Right lobe of liver (tissue), 6 donors: ENCODE results near the gene SH3RF3. TPM values are rescaled to one million over a fixed set of nuclear protein-coding genes. Genes with fewer than 3 reads are reported as not detected.
A peak's percentile ranks its signal among the peaks of the same experiment; 100 is the strongest.

Source experiments
- ATAC-seq, 4 donors: fragments of 200-7000 bp; cut with Tn5 transposase; one replicate each; pipeline ENCODE4 v1.9.1; 2020; ENCODE audit warnings: mild to moderate bottlenecking in 4 of 4, moderate library complexity in 4 of 4
- DNase-seq, 3 donors: peaks; one replicate each; pipeline ENCODE4 v3.0.0-alpha.2; 2020
- H3K27ac ChIP-seq, 3 donors: fragments of 200-600 bp; one replicate each; pipeline ENCODE4 v1.8.0; 2022
- H3K27me3 ChIP-seq, 2 donors: fragments of 200-600 bp; one replicate each; pipeline ENCODE4 v1.8.0; 2022
- H3K36me3 ChIP-seq, 4 donors: fragments of 200-600 bp; sonication (generic) in 1 of 4; one replicate each; pipeline versions ENCODE4 v1.5.1 to v1.8.0; 2017 to 2022; ENCODE audit warnings: control low read depth in 1 of 4
- H3K4me1 ChIP-seq, 4 donors: fragments of 200-600 bp; sonication (generic) in 1 of 4; one replicate each; pipeline versions ENCODE4 v1.5.1 to v1.8.0; 2017 to 2022; ENCODE audit warnings: control low read depth in 1 of 4
- H3K4me3 ChIP-seq, 3 donors: fragments of 200-600 bp; one replicate each; pipeline ENCODE4 v1.8.0; 2022
- H3K9me3 ChIP-seq, 4 donors: fragments of 200-600 bp; sonication (generic) in 1 of 4; one replicate each; pipeline versions ENCODE4 v1.5.1 to v1.8.0; 2017 to 2022; ENCODE audit warnings: control low read depth in 1 of 4
- CTCF ChIP-seq, 4 donors: fragments of 200-600 bp in 3 of 4; fragments of 450-650 bp in 1 of 4; IDR thresholded peaks; one replicate each; pipeline versions ENCODE4 v1.5.1 to v1.8.0; 2016 to 2022; ENCODE audit warnings: antibody characterized with exemption in 4 of 4, mild to moderate bottlenecking in 2 of 4
- POLR2A ChIP-seq: fragments of 450-650 bp; IDR thresholded peaks from one replicate; pipeline ENCODE4 v1.6.1; 2017; ENCODE audit warnings: antibody characterized with exemption, mild to moderate bottlenecking
- WGBS: methylation state at CpG from one replicate; pipeline ENCODE4 v1.1.6; 2018; ENCODE audit warnings: low coverage, low lambda C conversion rate; ENCODE audit not compliant: insufficient coverage; ENCODE audit errors: missing lambda C conversion rate; 5-methylcytosine and 5-hydroxymethylcytosine counted together
- intact Hi-C, 2 donors: fragments of 100-400 bp; cut with DNase I; formaldehyde crosslinking; loops; one replicate each; pipeline versions ENCODE4 v1.11.2 to v1.14.1; 2022
- total RNA-seq, 6 experiments: library from RNA; depleted of rRNA in 2 of 6; stranded (reverse); fragments of >200 nt in 2 of 6; fragmentation: NEBNext Ultra II Directional in 3 of 6; extraction: Animal tissue kit (Norgen Biotek cat#: 25700) in 3 of 6; gene quantifications; one replicate each; pipeline versions ENCODE4 v1.1.0 to v1.2.4, GENCODE V29; 2016 to 2023
- donor health status: DM: no; HTN: yes; CAD: no.
- donor health status: DM: no; HTN: no; CAD: no.
- donor health status: DM: no; HTN: no; CAD: no.
- donor health status: DM: no; HTN: yes; CAD: no.
- donor health status: DM: no; HTN: yes; CAD: no.

SH3RF3 gene
- total RNA-seq, 6 experiments from 2014 or later, result 0.68 to 1.6 (median 1.2) TPM

- Histone ChIP-seq H3K36me3 (no peaks in the 10 kb centered on the region), H3K4me3 (no peak overlapping the region), H3K27me3 (no peaks in the 10 kb centered on the region), H3K4me1 (peaks cover 0 to 5% (median 0%) of the 10 kb centered on the region in 4 donors), H3K9me3 (no peaks in the 10 kb centered on the region), H3K27ac (no peak overlapping the region)
- peak; percentile 46 to 64 (median 56) for ATAC-seq
- intact Hi-C loops, result no loop called here
- peak in 1 of 3 donors; percentile 46 for DNase-seq
- WGBS, result 60% methylated on average over 15 of the region's 16 CpGs
- TF ChIP-seq CTCF (IDR thresholded peaks at IDR 0.05), result no peak
- TF ChIP-seq POLR2A, result no peak
Observed at GRCh38 chr2:109185821-109186570, 57.0 kb downstream of the SH3RF3 start.

- WGBS, result 99% methylated on average over 7 of the region's 9 CpGs
- DNase-seq, result peak in 1 of 3 donors; percentile 35
- no peak overlapping the region for H3K27ac ChIP-seq
Observed at GRCh38 chr2:109186656-109187250, 57.7 kb downstream of the SH3RF3 start.

GRCh38 chr2:109187711-109188495 is 58.9 kb downstream of the SH3RF3 start:
- no peak overlapping the region for H3K4me3 ChIP-seq
- ATAC-seq, result no peak
- peak in 1 of 3 donors; percentile 31 for DNase-seq

More at GRCh38 chr2:109186656-109187250, 57.7 kb downstream of the SH3RF3 start:
- Histone ChIP-seq H3K4me3 (no peak overlapping the region), H3K27me3 (no peaks in the 10 kb centered on the region), H3K36me3 (no peaks in the 10 kb centered on the region), H3K4me1 (peaks cover 0 to 5% (median 0%) of the 10 kb centered on the region in 4 donors), H3K9me3 (no peaks in the 10 kb centered on the region)
- no peak for ATAC-seq
- intact Hi-C loops, result no loop called here
- TF ChIP-seq POLR2A (no peak), CTCF (IDR thresholded peaks at IDR 0.05) (no peak)

More at GRCh38 chr2:109187711-109188495, 58.9 kb downstream of the SH3RF3 start:
- Histone ChIP-seq H3K9me3 (no peaks in the 10 kb centered on the region), H3K27me3 (no peaks in the 10 kb centered on the region), H3K36me3 (no peaks in the 10 kb centered on the region), H3K4me1 (peaks cover 0 to 5% (median 0%) of the 10 kb centered on the region in 4 donors), H3K27ac (no peak overlapping the region)
- intact Hi-C loops, result no loop called here
- WGBS, result 51% methylated on average over 7 of the region's 19 CpGs
- TF ChIP-seq CTCF (IDR thresholded peaks at IDR 0.05) (no peak), POLR2A (no peak)
